Mucosa of gallbladder (tissue), 1 donor: ENCODE data around the gene SLAMF6. TPM values are rescaled to one million over a fixed set of nuclear protein-coding genes. Genes with fewer than 3 reads are reported as not detected.
"Not testable (repeated sequence)": the region's sequence is repeated elsewhere in the genome, so short reads cannot be mapped to it uniquely, and the experiment has no call there.

Experiments used
- DNase-seq: peaks from one replicate; pipeline ENCODE4 v3.0.0-alpha.2; 2020; ENCODE audit warnings: low spot score
- total RNA-seq: library from RNA; stranded (reverse); gene quantifications from one replicate; pipeline ENCODE4 v1.2.1, GENCODE V29; 2021
- donor health status: DM: no; HTN: no; CAD: no.

SLAMF6 gene
- total RNA-seq, 1 donor from 2014 or later, result 2.2 TPM

- DNase-seq, result peak; percentile 72
Measured at GRCh38 chr1:160542303-160542945, 19.4 kb upstream of the SLAMF6 start.

- no peak for DNase-seq
Measured at GRCh38 chr1:160541622-160542302, 18.7 kb upstream of the SLAMF6 start.

DNA sequence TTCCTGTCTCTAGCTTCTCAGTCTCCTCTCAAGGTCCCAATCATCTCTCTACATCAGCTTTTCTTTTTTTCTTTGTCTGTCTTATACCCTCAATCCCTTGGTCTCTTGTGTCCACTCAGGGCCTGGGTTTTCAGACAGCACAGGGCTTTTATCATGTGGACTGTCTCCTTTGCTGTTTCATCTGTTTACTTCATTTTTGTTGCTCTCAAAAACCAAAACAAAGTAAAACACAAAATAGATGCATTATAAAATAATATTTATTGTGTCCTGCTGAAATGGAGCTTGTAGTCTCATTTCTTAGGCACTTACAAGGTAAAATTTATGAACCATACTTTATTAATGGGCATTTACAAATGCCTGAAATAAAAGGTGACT lies 17.8 kb upstream of the SLAMF6 start:
- DNase-seq, result no peak

- peak; percentile 52 for DNase-seq
Measured at GRCh38 chr1:160539990-160540858, 17.2 kb upstream of the SLAMF6 start.

DNA sequence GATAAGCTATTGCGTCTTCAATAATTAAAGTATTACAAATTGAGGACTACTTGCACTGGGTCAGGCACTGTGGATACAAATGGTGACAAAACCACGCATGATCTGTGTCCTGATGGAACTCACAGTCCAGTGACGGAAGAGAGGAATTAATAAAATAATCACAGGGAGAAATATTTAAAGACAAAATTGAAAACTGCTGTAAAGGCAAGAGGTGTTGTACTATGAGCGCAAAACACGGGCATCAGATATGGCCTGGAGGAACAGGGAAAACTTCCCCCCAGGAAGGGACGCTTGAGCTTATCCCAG lies 16.6 kb upstream of the SLAMF6 start:
- DNase-seq, result no peak

GRCh38 chr1:160538985-160539651 lies 16.1 kb upstream of the SLAMF6 start:
- peak; percentile 71 for DNase-seq

GRCh38 chr1:160537714-160538665 lies 14.9 kb upstream of the SLAMF6 start:
- DNase-seq, result no peak

GRCh38 chr1:160534823-160535605 lies 12.0 kb upstream of the SLAMF6 start:
- no peak for DNase-seq

GRCh38 chr1:160532557-160532813 lies 9.4 kb upstream of the SLAMF6 start:
- DNase-seq, result not testable (repeated sequence)

- not testable (repeated sequence) for DNase-seq
Measured at GRCh38 chr1:160531809-160532556, 8.9 kb upstream of the SLAMF6 start.

DNA sequence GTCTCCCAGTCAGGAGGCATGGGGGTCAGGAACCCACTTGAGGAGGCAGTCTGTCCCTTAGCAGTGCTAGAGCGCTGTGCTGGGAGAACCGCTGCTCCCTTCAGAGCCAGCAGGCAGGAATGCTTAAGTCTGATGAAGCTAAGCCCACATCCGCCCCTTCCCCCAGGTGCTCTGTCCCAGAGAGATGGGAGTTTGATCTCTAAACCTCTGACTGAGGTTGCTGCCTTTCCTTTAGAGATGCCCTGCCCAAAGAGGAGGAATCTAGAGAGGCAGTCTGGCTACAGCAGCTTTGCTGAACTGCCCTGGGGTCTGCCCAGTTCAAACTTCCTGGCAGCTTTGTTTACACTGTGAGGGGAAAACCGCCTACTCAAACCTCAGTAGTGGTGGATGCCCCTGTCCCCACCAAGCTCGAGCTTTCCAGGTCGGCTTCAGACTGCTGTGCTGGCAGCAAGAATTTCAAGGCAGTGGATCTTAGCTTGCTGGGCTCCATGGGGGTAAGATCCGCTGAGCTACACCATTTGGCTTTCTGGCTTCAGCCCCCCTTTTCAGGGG lies 6.4 kb upstream of the SLAMF6 start:
- not testable (repeated sequence) for DNase-seq

DNA sequence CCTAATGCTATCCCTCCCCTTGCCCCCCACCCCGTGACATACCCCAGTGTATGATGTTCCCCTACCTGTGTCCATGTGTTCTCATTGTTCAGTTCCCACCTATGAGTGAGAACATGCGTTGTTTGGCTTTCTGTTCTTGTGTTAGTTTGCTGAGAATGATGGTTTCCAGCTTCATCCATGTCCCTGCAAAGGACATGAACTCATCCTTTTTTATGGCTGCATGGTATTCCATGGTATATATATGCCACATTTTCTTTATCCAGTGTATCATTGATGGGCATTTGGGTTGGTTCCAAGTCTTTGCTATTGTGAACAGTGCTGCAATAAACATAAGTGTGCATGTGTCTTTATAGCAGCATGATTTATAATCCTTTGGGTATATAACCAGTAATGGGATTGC lies 734 bp upstream of the SLAMF6 start:
- DNase-seq, result not testable (repeated sequence)

GRCh38 chr1:160522136-160522535 lies 919 bp downstream of the SLAMF6 start:
- no peak for DNase-seq

GRCh38 chr1:160521554-160521953 lies 1.5 kb downstream of the SLAMF6 start:
- DNase-seq, result no peak

- no peak for DNase-seq
Measured at GRCh38 chr1:160520999-160521398, 2.1 kb downstream of the SLAMF6 start.

GRCh38 chr1:160520582-160520981 lies 2.5 kb downstream of the SLAMF6 start:
- DNase-seq, result no peak

DNA sequence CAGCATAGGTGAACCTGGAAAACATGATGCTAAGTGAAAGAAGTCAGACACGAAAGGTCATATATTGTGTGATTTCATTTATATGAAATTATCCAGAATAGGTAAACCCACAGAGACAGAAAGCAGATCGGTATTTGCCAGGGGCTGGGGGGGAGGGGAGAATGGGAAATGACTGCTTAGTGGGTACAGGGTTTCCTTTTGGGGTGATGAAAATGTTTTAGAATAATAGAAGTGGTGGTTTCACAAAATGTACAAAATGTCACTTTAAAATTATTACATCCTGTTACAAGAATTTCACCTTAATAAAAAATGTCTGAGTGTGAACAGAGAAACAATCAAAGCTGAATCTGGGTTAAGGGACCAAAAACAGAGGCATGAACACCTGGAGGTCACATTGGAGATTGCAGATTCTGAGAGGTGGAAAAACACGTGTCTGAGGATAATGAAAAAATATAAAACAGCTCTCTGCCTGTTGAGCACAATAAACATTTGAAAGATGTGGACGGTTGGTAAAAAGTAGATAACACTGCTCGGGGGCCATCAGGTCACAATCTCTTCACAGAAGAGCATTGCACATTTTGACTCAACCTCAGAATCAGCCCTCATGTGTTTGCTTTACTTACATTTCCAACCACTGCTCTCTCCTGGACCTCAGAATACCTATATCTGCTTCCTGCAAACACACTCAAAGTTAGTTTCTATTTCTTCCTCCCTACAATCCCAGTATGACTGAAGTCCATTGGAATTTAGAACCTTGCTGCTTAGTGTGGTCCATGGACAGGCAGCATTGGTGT lies 3.2 kb downstream of the SLAMF6 start:
- no peak for DNase-seq

DNA sequence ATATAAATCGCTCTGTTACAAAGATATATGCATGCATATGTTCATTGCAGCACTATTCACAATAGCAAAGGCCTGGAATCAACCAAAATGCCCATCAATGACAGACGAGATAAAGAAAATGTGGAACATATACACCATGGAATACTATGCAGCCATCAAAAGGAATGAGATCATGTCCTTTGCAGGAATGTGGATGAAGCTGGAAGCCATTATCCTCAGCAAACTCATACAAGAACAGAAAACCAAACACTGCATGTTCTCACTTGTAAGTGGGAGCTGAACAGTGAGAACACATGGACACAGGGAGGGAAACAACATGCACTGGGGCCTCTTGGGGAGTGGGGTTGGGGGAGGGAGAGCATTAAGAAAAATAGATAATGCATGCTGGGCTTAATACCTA lies 5.5 kb downstream of the SLAMF6 start:
- DNase-seq, result not testable (repeated sequence)

- DNase-seq, result not testable (repeated sequence)
Measured at GRCh38 chr1:160515908-160516307, 7.1 kb downstream of the SLAMF6 start.
